NCI-H524 treated with DMSO at 0.1 percent for 48 hours (cell line): ENCODE data around the gene ANTKMT.

Experiments used
- DNase-seq: peaks from one replicate; lab custom pipeline; 2025; lab: John Stamatoyannopoulos, UW

ANTKMT gene

DNA sequence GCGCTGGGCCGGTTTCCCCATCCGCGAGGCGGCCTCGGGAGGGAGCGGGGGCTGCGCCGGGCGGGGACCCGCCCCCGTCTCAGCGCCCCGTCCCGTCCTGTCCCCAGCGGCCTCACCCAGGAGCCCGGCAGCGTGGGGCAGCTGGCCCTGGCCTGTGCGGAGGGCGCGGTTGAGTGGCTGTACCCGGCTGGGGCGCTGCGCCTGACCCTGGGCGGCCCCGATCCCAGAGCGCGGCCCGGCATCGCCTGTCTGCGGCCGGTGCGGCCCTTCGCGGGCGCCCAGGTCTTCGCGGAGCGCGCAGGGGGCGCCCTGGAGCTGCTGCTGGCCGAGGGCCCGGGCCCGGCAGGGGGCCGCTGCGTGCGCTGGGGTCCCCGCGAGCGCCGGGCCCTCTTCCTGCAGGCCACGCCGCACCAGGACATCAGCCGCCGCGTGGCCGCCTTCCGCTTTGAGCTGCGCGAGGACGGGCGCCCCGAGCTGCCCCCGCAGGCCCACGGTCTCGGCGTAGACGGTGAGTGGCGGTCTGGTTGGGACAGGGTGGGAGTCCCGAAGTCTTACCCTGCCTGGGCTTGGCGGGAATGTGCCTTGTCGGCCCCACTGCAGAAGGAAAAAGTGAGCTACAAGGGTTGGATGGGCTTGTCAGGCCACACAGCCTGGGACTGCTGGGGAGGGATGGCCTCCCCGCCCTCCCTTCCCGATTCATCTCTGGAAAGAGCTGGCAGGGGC, 5.3 kb upstream of the ANTKMT start:
- no peak for DNase-seq

DNA sequence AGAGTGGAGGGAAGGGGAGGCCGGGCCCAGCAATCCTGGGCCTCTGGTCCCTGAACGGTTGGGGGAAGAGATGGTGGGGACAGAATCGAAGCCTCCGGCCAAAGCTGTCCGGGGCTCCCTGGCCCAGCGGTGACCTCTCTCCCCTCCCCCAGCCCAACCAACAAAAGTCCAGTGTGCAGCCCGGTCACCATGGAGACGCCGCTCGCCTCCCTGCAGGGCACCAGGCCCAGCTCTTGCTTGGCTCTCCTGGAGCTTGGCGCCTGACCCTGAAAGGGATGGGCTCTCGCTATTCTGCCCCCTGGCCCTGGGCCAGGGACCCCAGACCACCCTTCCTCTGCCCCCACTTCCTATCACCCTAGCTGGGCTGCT, 4.8 kb upstream of the ANTKMT start:
- no peak for DNase-seq

DNA sequence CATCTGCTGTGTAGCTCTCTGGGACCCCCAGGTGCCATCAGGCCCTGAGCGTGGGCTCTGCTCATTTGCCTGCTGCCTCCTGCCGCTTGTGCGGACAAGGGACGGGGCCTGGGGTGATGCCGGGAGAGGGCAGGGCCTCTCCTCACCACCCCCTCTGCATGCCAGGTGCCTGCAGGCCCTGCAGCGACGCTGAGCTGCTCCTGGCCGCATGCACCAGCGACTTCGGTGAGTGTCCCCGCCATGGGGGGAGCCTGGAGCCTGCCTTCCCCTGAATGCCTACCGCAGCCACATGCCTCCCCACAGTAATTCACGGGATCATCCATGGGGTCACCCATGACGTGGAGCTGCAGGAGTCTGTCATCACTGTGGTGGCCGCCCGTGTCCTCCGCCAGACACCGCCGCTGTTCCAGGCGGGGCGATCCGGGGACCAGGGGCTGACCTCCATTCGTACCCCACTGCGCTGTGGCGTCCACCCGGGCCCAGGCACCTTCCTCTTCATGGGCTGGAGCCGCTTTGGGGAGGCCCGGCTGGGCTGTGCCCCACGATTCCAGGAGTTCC, 4.1 kb upstream of the ANTKMT start:
- no peak for DNase-seq

DNA sequence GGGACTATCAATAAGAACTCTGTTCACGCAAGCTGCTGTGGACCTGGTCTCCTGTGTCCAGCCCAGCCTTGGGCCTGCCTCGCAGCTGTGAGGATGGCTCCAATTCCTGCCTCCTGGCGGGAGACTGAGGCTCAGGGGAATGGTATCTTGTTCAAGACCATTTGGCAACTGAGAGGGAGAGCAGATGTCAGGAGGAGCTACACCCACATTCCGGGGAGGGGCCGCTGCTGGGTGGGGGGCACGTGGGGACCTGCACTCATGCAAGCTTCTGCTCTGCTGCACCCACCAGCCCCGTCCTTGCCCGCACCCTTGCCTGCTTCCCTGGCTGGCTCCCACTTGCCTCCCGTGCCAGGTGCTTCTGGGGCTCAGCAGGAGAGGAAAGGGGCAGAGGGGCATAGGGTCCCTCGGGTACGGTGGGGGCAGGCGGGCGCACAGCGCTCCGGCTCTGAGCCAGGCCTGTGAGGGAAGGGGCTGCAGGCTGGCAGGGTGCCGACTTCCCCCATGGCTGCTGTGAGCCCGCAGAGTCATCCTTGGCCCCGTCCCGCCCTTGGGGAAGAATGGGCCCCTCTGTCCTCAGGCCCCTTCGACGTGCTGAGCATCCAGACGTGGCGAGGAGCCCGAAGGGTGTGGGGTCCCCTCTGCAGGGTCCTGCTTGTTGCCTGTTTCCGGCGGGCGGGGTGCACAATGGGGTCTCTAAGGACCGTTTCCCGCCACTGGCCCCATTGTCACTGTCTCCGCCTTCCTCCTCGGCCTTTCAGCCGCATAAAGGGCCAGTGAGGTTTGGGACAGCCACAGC, 3.3 kb upstream of the ANTKMT start:
- no peak for DNase-seq

DNA sequence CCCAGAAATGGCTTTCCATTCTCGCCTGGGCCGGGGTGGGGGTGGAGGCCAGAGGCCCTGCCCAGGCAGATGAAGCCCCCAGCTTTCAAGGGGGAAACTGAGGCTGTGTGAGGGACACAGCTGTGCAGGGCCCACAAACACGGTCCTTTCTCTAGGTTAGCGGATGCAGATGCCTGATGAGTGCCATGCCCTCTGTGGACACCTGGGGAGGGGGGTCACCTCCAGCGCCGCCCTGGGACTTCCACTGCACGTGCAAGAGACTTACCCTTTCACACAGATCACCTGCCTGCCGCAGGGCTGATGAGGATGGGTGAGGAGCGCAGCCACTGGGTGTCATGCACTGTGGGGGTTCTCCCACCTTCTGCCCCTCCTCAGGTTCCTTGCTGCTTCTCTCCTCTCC, 2.6 kb upstream of the ANTKMT start:
- DNase-seq, result no peak

DNA sequence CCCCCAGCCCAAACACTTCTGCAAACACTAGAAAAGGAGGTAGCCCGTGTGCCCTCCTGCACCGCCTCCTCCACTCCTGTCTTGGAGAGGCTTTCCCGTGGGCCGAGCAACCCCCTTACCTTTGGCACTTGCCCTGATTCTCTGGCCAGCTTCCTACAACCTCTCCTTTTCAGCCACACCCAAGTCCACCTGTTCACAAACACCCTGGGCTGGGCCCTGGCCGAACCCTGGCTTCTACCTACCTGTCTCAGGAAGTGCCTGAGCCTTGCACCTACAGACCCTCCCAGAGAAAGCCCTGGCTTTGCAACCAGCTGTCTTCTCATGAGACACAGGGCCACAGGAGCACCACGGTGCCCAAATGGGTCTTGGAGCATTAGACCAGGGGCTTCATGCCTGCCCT, 2.0 kb upstream of the ANTKMT start:
- no peak for DNase-seq

DNA sequence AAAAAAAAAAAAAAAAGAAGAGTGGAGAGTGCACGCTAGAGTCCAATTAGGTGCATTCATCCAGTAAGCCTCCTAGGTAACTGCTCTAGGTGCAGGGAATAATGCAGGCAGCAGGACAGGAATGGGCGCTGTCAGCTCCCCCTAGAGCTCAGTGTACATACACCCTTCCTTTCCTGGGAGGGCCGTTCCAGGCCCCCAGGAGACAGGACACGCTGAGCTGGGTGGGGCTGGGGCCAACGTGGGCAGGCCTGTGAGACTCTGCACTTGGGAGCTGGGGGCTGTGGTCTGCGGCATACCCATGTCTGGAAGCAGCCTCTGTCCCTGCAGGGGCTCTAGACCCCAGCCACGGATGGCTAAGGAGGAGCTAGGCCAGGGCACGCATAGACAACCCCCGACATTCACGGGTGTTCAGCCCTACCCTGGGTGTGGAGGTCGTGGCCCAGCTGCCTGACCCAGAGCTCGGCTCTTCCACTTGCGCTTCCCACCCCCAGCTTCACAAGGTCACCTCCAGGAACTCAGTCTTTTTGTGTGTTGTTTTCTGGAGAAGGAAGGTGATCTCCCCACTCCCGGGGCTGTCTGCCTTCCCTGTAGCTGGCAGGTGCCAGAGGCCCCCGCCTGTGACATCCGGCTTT, 1.0 kb upstream of the ANTKMT start:
- DNase-seq, result no peak

DNA sequence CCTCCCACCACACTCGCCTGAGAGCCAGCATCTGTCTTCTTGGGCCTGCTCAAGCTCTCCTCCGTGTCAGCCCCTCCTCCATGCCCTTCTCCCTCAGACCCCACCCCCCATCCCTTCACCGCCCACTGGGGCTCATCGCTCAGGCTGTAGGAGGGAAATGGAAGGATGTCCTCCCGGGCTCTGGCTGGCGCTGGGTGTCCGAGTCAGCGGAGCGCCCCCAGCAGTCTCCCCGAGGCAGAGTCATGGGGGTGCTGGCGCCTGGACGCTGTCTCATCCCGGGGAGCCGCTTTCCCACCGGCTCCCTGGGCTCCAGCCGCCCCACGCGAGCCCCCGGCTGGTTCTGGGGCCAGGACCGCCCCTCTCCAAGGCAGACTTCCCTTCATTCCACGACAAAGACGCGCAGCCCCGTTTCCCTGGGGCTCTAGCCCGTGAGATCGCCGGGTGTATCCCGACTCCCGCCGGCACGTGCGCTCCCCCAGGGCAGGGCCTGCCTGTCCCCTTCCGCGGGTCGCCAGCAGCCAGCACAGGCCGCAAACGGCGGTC, 428 bp upstream of the ANTKMT start:
- peak; percentile 64 for DNase-seq

DNA sequence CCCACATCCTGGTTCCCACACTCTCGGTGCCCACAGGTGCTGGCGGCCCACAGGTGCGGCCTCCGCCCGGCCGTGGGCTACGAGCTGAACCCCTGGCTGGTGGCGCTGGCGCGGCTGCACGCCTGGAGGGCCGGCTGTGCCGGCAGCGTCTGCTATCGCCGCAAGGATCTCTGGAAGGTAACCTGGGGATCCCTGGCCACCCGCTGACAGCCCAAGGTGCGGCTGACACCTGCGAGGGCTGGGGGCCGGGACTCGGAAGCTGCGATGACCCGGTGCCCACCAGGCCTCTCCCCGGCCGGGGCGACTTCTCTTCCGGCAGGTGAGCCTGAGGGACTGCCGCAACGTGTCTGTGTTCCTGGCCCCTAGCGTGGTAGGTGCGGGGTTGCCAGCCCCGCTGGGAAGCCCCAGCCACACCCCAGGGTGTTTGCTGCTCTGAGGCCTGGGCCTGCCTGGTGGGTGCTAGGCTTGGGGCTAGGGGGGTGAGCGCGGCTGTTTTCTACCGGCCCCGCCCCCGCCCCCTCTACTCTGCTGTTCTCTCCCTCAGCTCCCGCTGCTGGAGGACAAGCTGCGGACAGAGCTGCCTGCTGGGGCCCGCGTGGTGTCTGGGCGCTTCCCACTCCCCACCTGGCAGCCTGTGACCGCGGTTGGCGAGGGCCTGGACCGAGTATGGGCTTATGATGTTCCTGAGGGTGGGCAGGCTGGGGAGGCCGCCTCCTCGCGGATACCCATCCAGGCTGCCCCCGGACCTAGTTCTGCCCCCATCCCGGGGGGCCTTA, 1.0 kb downstream of the ANTKMT start:
- no peak for DNase-seq

DNA sequence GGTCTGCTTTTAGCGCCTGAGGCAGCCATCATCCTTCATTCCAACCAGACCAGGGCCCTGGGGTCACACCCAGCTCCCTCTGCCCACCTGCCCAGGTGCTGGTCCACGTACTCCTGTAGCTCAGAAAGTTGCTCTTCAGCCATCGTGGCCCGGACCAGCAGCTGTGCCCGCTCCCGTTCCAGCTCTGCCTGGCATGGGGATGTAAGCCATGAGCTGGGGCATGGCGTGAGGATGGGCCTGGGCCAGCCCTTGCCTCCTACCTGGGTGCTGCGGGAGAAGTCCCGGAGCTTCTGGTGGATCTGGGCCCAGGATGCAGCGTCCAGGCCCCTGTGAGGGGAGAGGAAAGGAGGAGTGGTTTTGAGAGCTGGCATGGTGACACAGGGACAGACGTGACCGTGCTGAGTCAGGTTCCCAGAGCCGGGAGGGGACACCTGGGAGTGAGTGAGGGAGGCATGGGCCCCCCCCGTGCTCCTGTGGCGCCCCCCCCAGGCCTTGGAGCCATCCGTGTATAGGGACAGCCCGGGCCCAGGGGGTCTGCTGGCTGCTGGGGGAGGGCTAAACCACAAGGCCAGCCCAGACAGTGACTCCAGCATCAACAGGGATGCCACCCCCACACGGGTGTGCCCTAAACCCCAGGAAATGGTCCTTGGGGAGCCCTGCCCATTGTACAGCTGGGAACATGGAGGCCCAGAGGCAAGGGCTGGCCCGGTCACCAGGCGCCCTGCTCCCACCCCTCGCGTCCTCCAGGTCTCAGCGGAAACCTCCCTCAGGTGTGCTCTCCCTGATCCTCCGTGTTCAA, 2.1 kb downstream of the ANTKMT start:
- no peak for DNase-seq

DNA sequence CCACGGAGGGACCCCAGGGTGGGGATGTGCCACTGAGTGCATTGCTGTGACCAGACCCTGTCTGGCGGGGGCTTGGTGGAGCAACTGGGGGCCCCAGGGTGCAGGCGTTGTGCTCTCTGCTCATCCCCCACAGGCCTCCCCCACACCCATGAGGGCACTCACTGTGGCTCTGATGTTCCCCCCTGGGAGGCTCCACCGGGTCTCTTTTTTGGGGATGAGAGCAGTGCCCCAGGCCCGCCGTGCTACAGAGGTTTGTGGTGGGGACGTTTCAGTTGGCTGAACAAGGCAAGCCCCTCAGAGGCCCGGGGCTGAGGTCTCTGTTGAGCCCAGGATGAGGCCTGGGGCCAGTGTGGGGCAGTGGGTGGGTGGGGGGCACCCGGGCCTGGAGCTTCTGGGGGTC, 2.7 kb downstream of the ANTKMT start:
- no peak for DNase-seq

DNA sequence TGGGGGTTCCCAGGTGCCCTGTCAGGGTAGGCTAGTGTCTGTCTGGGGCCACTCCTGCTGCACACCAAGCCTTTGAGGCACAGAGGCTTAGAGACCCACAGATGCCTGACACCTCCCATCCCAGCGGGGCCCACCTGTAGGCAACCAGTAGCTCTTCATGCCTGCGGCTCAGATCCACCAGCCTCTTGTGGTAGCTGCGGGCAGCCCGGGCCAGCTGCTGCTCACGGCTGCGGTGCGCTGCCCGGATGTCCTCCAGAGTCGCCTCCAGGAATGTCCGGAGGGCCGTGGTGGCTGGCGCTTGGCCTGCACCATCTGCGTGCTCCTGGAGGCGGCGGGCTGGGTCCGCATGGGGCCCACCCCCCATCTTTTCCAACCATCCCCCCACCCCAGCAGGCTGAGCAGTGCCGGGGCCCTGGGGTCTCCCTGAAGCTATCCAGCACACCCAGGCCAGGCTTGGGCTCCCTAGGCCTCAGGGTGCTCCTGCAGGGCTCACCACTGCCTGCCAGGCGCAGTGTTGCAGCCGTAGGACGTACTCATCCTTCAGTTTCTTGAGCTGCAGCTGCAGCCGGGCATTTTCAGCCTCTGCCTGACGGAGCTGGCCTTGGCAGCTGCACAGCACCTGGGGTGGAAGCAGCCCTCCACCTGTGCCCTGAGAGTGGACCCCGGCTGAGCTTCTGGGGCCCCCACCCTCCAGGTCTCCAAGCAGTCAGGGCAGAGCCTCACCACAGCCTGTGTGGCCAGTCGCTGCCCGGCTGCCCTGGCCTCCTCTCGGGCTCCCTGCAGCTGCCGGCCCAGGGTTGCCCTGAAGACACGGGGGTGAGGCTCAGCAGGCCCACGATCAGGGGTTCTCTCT, 3.5 kb downstream of the ANTKMT start:
- no peak for DNase-seq

DNA sequence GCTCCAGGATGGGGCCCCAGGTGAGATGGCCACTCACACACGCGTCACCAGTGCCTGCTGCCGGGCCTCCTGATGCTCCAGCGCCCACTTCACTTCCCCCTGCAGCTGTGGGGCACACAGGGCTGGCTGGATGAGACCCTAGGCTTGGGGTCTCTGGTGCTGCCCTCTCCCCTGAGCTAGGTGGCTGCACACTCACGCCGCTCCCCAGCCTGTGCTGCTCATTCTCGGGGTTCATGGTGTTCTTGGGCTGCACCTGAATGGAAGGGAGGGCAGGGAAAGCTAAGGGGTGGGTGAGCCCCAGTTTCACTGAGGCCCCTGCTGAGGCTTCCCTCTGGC, 4.1 kb downstream of the ANTKMT start:
- no peak for DNase-seq

DNA sequence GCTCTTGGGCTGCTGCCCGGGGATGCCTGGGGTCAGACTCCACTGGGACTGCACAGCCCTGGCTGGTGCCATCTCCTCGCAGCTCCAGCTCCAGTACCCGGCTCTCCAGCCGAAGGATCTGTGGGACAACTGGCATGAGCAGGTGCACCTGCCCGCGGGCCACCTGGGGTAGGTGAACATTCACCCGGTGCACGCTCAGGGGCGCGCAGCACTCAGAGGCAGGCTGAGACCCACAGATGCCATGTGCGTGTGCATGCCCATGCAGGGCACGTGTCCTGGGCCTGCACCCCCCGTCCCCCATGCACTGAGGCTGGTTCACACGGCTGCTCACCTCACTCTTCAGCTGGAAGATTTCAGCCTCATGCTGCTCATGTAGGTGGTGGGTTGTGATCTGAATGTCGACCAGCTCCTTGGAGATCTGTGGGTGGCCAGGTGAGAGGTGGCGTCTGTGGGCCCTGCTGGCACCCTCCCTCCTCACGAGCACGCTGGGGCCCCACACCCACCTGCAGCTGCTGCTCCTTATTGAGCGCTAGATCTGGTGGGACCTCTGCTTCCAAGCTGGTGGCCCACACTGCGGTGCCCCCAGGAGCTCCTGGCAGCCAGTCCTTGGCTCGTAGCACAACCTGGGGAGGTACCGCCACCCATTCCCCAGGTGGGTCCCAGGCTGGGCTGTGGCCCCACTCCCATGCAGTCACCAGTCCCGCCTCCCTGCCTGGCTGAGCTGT, 4.7 kb downstream of the ANTKMT start:
- no peak for DNase-seq

DNA sequence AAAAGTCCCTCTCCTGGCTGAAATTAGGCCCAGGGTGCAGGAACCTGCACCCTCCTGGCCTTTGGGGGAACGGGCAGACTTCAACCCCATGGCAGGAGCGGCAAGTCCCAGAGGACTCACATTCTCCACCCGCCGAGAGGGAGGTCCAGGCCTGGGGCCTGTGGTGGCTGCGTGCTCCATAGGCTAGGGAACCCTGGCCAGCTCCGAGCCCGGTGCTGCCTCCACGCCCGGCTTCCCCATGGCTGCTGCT, 5.2 kb downstream of the ANTKMT start:
- DNase-seq, result no peak

DNA sequence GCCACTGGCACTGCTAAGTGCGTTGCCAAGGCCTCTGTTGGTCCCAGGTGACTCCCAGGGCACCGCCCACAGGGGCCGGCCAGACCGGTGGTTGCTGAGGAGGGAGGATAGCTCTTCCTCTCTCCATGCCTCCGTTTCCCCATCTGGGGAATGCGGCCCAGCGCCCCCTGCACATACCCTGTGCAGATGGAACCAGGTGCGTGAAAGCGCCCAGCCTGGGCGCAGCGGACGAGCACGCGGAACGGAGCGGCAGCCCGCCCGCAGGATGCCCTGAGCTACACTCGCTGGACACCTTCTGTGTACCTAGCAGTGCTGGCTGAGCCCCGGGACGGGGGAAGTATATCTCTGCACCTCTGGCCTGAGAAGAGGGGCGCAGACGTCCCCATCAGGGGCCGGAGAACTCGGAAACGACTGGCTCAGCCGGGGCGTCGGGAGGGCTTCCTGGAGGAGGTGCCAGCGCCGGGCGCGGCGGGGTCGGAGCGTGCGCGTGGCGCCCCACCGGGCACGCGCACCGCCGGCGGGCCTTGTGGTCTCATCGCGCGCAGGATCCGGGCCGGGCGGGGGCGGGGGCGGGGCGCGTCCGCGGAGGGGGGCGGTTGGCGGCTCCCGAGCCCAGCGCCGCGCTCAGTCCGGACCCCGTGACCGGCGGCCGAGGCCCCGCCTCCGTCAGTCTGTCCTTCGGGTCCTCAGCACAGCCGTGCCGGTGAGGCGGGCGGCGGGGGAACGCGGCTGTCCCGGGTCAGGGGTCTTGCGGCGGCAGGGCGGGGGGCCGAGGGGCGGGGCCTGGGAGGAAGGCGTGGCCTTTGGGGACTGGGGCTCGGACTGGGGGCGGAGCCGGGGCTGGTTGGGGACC, 5.7 kb downstream of the ANTKMT start, which contains the start of the genes CCDC78 and HAGHL:
CCDC78 (minus strand) TSS at position 6 of the 853 bp plus-strand sequence. CDS start 76 bp downstream, outside the sequence.
HAGHL (plus strand) TSS at position 669 of the 853 bp plus-strand sequence. CDS start 404 bp downstream, outside the sequence.
- no peak for DNase-seq

DNA sequence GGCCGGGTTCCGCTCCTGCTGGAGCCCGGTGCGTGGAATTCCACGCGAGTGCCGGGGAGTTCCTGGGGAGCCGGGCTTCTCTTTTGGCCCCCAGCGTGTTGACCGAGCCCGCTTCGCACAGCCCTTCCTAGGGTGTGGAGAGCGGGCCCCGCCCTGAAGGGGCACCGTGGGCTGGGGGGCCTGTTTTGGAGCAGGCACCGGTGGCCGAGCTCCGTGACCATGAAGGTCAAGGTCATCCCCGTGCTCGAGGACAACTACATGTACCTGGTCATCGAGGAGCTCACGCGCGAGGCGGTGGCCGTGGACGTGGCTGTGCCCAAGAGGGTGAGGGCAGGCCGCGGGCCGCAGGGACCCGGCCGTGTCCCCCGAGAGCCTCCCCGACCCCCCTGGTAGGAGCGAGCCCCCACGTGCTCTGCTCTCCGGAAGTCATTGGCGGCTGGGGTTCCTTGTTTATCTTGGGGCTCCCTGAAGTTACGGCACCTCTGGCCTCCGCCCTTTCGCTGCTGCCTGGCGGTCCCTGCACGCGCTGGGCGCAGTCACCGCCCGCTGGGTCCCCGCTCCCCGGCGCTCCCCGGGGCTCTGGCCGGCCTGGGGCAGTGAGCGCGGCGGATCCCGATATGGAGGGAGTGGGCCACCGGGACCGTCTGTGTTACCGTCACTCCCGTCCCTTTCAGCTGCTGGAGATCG, 6.5 kb downstream of the ANTKMT start:
- DNase-seq, result no peak
